Type B pancreatic cell (in vitro differentiated cells): ENCODE measurements around the gene SHISA6. TPM values are rescaled to one million over a fixed set of nuclear protein-coding genes. Genes with fewer than 3 reads are reported as not detected.
A peak's percentile ranks its signal among the peaks of the same experiment; 100 is the strongest.
"Not testable (repeated sequence)": the region's sequence is repeated elsewhere in the genome, so short reads cannot be mapped to it uniquely, and the experiment has no call there.

Experiments
- DNase-seq: peaks from one replicate; pipeline ENCODE4 v3.0.0; 2021; ENCODE audit warnings: mixed read lengths; ENCODE audit not compliant: unreplicated experiment; ENCODE audit errors: extremely low spot score
- H3K27ac Mint-ChIP-seq: 2 replicates; pipeline ENCODE4 v1.8.0; 2021; ENCODE audit warnings: mild to moderate bottlenecking, mixed read lengths
- H3K27me3 Mint-ChIP-seq: 2 replicates; pipeline ENCODE4 v1.8.0; 2021; ENCODE audit warnings: mixed read lengths
- H3K36me3 Mint-ChIP-seq: 2 replicates; pipeline ENCODE4 v1.8.0; 2021; ENCODE audit warnings: mixed read lengths
- H3K4me1 Mint-ChIP-seq: one replicate; pipeline ENCODE4 v1.8.0; 2021; ENCODE audit warnings: mixed read lengths; ENCODE audit not compliant: unreplicated experiment
- H3K4me3 Mint-ChIP-seq: 2 replicates; pipeline ENCODE4 v1.8.0; 2021; ENCODE audit warnings: mild to moderate bottlenecking, mixed read lengths
- H3K9me3 Mint-ChIP-seq: 2 replicates; pipeline ENCODE4 v1.8.0; 2021; ENCODE audit warnings: mixed read lengths
- total RNA-seq: library from RNA; stranded (reverse); gene quantifications from 2 replicates; pipeline ENCODE4 v1.2.1, GENCODE V29; 2021; ENCODE audit warnings: low replicate concordance
- TF ChIP-seq, protein P1 (sequence below): fragments of 200-600 bp; sonication (generic); conservative IDR thresholded peaks from 2 replicates; pipeline ENCODE4 v1.5.0; 2021; ENCODE audit warnings: antibody characterized with exemption, mild to moderate bottlenecking

The SHISA6 gene
- total RNA-seq, 1 donor from 2014 or later = 5.0 TPM

DNA sequence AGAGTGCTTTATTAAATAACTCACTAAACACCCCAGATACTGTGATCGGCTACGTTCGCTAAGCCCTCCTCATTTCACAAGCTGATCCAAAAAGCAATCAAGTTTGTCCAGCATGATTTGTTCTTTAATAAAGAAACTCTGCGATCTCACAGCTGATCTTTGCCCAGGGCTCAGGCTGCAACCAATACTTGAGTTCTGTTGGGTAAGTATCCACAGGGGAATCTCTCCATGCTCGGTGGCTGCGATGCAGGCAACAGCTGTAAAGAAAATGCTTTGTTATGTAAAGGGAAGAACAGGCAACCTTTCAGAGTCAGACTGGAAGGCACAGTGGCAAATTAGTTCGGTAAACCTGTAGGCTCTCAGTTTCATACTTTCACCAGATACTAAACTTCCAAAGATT, 67.5 kb downstream of the SHISA6 start:
- Mint-ChIP-seq H3K27me3 (peaks cover 7% of the 10 kb centered on the region), H3K4me1 (no peaks in the 10 kb centered on the region), H3K9me3 (no peaks in the 10 kb centered on the region), H3K27ac (no peak overlapping the region), H3K36me3 (no peaks in the 10 kb centered on the region), H3K4me3 (no peak overlapping the region)
- TF ChIP-seq, protein P1, sequence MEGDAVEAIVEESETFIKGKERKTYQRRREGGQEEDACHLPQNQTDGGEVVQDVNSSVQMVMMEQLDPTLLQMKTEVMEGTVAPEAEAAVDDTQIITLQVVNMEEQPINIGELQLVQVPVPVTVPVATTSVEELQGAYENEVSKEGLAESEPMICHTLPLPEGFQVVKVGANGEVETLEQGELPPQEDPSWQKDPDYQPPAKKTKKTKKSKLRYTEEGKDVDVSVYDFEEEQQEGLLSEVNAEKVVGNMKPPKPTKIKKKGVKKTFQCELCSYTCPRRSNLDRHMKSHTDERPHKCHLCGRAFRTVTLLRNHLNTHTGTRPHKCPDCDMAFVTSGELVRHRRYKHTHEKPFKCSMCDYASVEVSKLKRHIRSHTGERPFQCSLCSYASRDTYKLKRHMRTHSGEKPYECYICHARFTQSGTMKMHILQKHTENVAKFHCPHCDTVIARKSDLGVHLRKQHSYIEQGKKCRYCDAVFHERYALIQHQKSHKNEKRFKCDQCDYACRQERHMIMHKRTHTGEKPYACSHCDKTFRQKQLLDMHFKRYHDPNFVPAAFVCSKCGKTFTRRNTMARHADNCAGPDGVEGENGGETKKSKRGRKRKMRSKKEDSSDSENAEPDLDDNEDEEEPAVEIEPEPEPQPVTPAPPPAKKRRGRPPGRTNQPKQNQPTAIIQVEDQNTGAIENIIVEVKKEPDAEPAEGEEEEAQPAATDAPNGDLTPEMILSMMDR = no peak
- DNase-seq = no peak

GRCh38 chr17:11309033-11309432, 68.0 kb downstream of the SHISA6 start:
- Mint-ChIP-seq H3K4me3 (no peak overlapping the region), H3K9me3 (no peaks in the 10 kb centered on the region), H3K27me3 (peaks cover 7% of the 10 kb centered on the region), H3K27ac (no peak overlapping the region), H3K4me1 (no peaks in the 10 kb centered on the region), H3K36me3 (no peaks in the 10 kb centered on the region)
- TF ChIP-seq, protein P1 = no peak
- DNase-seq = no peak

DNA sequence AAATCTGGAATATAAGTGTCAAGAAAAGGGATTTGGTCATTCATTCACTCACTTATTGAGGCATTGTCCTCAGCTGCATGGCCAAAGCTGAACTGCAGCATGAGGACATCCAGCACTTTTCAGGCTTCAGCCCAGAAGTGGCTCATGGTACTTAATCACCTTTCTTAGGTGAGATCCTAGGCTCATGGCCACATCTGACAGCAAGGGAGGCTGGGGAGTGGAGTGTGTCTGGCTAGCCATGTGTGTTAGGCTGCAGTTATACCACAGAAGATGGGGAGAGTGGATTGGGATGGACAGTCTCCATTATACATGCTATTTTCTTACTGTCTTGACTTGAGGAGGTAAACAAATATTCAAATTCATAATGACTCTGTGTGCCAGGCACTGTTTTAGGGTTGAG, 68.8 kb downstream of the SHISA6 start:
- no peaks in the 10 kb centered on the region for H3K9me3 Mint-ChIP-seq
- TF ChIP-seq, protein P1 = no peak
- H3K36me3 Mint-ChIP-seq = no peaks in the 10 kb centered on the region
- no peak overlapping the region for H3K4me3 Mint-ChIP-seq
- no peaks in the 10 kb centered on the region for H3K4me1 Mint-ChIP-seq
- DNase-seq = no peak
- peaks cover 7% of the 10 kb centered on the region for H3K27me3 Mint-ChIP-seq
- no peak overlapping the region for H3K27ac Mint-ChIP-seq

DNA sequence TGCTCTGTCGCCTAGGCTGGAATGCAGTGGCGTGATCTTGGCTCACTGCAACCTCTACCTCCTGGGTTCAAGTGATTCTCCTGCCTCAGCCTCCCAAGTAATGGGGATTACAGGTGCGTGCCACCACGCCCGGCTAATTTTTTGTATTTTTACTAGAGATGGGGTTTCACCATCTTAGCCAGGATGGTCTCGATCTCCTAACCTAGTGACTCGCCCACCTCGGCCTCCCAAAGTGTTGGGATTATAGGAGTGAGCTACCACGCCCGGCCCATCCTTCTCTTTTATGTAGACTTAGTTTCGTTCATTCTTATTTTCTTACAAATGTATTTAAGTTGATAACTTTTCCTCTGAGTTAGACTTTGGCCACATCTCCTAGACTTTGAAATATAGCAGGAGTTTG, 75.4 kb downstream of the SHISA6 start:
- H3K27ac Mint-ChIP-seq, H3K4me1 Mint-ChIP-seq, H3K36me3 Mint-ChIP-seq, H3K27me3 Mint-ChIP-seq, H3K4me3 Mint-ChIP-seq, H3K9me3 Mint-ChIP-seq: not testable (repeated sequence)
- peak; percentile 6 for DNase-seq

DNA sequence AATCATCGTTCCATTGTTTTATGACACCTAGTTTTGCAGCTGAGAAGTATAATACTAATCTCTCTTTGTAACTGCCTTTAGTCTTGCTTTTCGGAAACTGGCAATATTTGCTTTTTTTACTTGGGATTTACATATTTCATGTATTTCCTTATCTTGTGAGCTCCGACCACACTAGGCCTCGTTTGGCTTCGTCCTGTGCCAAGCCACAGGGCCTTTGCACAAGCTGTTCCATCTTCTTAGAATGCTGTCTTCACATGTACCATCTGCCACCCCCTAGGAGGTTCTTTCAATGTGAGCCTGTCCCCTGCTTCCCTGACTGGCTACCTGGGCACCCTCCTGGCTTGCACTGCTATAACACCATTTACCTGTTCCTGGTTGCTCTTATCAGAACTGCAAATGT, 77.2 kb downstream of the SHISA6 start:
- H3K4me1 Mint-ChIP-seq = no peaks in the 10 kb centered on the region
- no peak overlapping the region for H3K27ac Mint-ChIP-seq
- TF ChIP-seq, protein P1 = no peak
- no peaks in the 10 kb centered on the region for H3K9me3 Mint-ChIP-seq
- peak; percentile 43 for DNase-seq
- H3K4me3 Mint-ChIP-seq = no peak overlapping the region
- H3K27me3 Mint-ChIP-seq = peaks cover 3% of the 10 kb centered on the region
- H3K36me3 Mint-ChIP-seq = no peaks in the 10 kb centered on the region

DNA sequence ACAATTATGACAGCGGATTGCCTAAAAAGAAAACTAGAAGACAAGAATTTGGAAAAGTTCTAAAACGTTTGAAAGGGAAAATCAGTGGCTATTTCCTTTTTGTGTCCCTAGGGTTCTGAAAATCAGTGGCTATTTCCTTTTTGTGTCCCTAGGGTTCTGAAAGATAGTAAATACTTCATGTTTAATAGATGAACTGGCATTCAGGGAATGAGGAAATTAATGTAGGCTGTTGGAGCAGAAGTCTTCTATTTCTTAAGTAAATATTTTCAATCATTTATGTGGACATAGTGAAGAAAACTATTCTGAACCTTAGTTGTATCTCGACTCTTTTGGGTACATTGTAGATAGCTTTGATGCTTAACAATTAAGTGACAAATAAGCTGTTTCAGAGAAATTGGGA, 78.9 kb downstream of the SHISA6 start:
- H3K36me3 Mint-ChIP-seq = no peaks in the 10 kb centered on the region
- TF ChIP-seq, protein P1 = no peak
- no peak overlapping the region for H3K27ac Mint-ChIP-seq
- no peak overlapping the region for H3K4me3 Mint-ChIP-seq
- no peak for DNase-seq
- H3K4me1 Mint-ChIP-seq = no peaks in the 10 kb centered on the region
- H3K27me3 Mint-ChIP-seq = no peaks in the 10 kb centered on the region
- H3K9me3 Mint-ChIP-seq = no peaks in the 10 kb centered on the region
